Testis (tissue), 2 donors: ENCODE data around the gene GARNL3.

Experiments
- CTCF ChIP-seq, 3 experiments: fragments of 450-650 bp in 2 of 3; fragments of 200-600 bp in 1 of 3; sonication (generic) in 1 of 3; IDR thresholded peaks; one replicate each; pipeline ENCODE4 v1.5.1; 2016 to 2019; ENCODE audit warnings: antibody characterized with exemption in 3 of 3, mild to moderate bottlenecking in 2 of 3, moderate library complexity in 1 of 3
- POLR2A ChIP-seq: fragments of 450-650 bp; IDR thresholded peaks from one replicate; pipeline ENCODE4 v1.6.1; 2017; ENCODE audit warnings: antibody characterized with exemption, mild to moderate bottlenecking, moderate library complexity

DNA sequence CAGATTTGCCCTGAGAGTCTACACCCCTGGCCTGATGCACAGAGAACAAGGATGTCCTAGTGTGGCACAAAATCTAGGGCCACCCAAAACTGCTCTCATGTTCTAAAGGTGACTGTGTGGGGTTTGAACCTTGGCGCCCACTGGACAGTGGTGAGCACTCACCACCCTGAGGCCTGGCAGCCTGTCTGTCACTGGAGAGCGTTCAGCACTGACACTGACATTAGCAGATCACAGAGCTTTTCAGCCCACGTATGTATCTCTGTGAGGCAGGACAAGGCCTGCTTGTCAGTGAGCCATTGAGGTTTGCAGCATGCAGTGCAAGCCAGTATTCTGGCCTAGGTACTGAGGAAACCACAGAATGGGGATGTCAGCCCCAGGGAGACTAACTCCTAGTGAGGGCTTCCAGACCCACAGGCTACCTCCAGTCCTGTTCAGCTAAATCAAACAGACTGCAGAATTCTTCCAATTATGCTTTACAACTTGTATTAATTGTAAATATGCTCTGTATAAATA is 93.5 kb downstream of the GARNL3 start:
- TF ChIP-seq CTCF (IDR thresholded peaks at IDR 0.05) (no peak), POLR2A (no peak)
